ENCODE results near the gene IKZF1.

DNA sequence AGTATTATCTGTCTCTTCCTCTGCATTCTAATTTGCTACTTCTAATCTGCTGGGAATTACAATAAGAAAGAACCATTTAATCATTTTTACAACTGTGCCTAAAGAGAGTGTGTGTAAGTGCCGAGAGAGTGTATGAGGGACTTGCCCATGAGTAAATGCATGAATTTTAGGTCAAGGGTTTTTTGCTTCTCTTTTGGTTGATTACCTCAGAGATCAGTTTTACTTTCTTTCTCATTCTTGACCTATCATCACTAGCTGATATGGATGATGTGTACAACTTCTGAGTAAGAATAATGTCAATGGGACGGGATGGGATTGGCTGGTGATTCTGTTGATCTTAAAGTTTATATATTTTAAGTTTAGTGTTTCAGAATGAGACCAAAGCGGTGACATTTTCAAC lies 47.8 kb downstream of the IKZF1 start:
- TF ChIP-seq EZH2phosphoT487 (IDR thresholded peaks at IDR 0.05; ENCODE audit: borderline replicate concordance, low read length): no peak
- TF ChIP-seq, protein P1, sequence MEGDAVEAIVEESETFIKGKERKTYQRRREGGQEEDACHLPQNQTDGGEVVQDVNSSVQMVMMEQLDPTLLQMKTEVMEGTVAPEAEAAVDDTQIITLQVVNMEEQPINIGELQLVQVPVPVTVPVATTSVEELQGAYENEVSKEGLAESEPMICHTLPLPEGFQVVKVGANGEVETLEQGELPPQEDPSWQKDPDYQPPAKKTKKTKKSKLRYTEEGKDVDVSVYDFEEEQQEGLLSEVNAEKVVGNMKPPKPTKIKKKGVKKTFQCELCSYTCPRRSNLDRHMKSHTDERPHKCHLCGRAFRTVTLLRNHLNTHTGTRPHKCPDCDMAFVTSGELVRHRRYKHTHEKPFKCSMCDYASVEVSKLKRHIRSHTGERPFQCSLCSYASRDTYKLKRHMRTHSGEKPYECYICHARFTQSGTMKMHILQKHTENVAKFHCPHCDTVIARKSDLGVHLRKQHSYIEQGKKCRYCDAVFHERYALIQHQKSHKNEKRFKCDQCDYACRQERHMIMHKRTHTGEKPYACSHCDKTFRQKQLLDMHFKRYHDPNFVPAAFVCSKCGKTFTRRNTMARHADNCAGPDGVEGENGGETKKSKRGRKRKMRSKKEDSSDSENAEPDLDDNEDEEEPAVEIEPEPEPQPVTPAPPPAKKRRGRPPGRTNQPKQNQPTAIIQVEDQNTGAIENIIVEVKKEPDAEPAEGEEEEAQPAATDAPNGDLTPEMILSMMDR (IDR thresholded peaks at IDR 0.05; ENCODE audit: low read depth, low read length, poor library complexity, severe bottlenecking): no peak
